ENCODE measurements around the gene NTRK2.

DNA sequence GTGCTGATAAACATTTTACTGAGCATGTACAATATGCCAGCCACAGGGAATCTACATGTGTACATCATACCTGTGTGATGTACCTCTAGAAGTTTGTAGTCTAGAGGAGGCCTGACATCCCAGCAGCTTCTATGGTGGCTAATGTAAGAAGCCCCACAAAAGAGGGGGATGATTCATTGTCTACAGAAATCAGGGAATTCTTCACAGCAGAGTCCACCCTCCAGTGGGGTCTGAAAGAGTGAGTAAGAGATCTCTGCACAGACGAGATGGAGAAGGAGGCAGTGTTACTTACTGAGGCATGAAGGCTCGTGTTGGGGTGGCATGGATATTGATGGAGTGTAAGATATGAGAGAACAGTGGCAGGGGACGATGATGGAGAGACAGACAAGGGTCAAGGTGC is 103.0 kb downstream of the NTRK2 start:
- TF ChIP-seq, protein P1, sequence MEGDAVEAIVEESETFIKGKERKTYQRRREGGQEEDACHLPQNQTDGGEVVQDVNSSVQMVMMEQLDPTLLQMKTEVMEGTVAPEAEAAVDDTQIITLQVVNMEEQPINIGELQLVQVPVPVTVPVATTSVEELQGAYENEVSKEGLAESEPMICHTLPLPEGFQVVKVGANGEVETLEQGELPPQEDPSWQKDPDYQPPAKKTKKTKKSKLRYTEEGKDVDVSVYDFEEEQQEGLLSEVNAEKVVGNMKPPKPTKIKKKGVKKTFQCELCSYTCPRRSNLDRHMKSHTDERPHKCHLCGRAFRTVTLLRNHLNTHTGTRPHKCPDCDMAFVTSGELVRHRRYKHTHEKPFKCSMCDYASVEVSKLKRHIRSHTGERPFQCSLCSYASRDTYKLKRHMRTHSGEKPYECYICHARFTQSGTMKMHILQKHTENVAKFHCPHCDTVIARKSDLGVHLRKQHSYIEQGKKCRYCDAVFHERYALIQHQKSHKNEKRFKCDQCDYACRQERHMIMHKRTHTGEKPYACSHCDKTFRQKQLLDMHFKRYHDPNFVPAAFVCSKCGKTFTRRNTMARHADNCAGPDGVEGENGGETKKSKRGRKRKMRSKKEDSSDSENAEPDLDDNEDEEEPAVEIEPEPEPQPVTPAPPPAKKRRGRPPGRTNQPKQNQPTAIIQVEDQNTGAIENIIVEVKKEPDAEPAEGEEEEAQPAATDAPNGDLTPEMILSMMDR (IDR thresholded peaks at IDR 0.05), result no peak
- TF ChIP-seq POLR2A (IDR thresholded peaks at IDR 0.05), result no peak

Measured in vagina (tissue), 2 donors.